Urinary bladder (tissue), 4 donors: Measurements from ENCODE around the gene DEAF1. TPM values are rescaled to one million over a fixed set of nuclear protein-coding genes. Genes with fewer than 3 reads are reported as not detected.
"Not testable (repeated sequence)": the region's sequence is repeated elsewhere in the genome, so short reads cannot be mapped to it uniquely, and the experiment has no call there.

ENCODE experiments used
- DNase-seq: peaks from one replicate; pipeline ENCODE4 v3.0.0-alpha.2; 2015; ENCODE audit errors: extremely low spot score
- H3K27ac ChIP-seq: one replicate; pipeline ENCODE4 v1.5.1; 2013; ENCODE audit warnings: low read depth, mild to moderate bottlenecking, moderate library complexity
- H3K36me3 ChIP-seq: one replicate; pipeline ENCODE4 v1.6.1; 2013; ENCODE audit warnings: mild to moderate bottlenecking, moderate library complexity; ENCODE audit not compliant: insufficient read depth
- H3K4me1 ChIP-seq: one replicate; pipeline ENCODE4 v1.6.1; 2013; ENCODE audit warnings: mild to moderate bottlenecking, moderate library complexity; ENCODE audit not compliant: insufficient read depth
- H3K4me3 ChIP-seq: one replicate; pipeline ENCODE4 v1.5.1; 2013; ENCODE audit warnings: low read depth, low read length
- WGBS: extraction: QIAGEN DNeasy Blood & Tissue Kit; methylation state at CpG from one replicate; pipeline ENCODE4 v1.1.7; 2013; 5-methylcytosine and 5-hydroxymethylcytosine counted together
- polyA plus RNA-seq: library from polyadenylated mRNA; stranded (reverse); fragments of 200-250 nt; gene quantifications from one replicate; pipeline ENCODE4 v1.2.3, GENCODE V29; 2013
- total RNA-seq: library from RNA; depleted of rRNA; stranded (reverse); fragments of >200 nt; gene quantifications from one replicate; pipeline ENCODE4 v1.2.3, GENCODE V29; 2014
- donor health status: healthy with polysubstance abuse.
- donor health status: healthy.

The DEAF1 gene
- total and polyA plus RNA-seq, 2 donors = 14.9 to 29.7 TPM

GRCh38 chr11:690738-691633 is 4.0 kb downstream of the DEAF1 start:
- Histone ChIP-seq H3K4me3 (no peak overlapping the region), H3K4me1 (peaks cover 6% of the 10 kb centered on the region), H3K27ac (no peak overlapping the region), H3K36me3 (peaks cover 6% of the 10 kb centered on the region)
- 81% methylated on average over 27 of the region's 27 CpGs for WGBS
- no peak for DNase-seq

DNA sequence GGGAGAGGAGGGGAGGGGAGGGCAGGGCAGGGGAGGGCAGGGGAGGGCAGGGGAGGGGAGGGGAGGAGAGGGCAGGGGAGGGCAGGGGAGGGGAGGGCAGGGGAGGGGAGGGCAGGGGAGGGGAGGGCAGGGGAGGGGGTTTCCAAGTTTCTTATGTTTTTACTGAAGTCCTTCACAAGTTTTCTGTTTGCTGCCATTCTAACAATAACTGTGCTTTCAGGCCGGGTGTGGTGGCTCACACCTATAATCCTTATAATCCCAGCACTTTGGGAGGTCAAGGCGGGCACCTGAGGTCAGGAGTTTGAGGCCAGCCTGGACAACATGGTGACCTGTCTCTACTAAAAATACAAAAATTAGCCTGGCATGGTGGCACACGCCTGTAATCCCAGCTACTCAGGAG is 4.8 kb downstream of the DEAF1 start:
- not testable (repeated sequence) for H3K36me3 ChIP-seq

DNA sequence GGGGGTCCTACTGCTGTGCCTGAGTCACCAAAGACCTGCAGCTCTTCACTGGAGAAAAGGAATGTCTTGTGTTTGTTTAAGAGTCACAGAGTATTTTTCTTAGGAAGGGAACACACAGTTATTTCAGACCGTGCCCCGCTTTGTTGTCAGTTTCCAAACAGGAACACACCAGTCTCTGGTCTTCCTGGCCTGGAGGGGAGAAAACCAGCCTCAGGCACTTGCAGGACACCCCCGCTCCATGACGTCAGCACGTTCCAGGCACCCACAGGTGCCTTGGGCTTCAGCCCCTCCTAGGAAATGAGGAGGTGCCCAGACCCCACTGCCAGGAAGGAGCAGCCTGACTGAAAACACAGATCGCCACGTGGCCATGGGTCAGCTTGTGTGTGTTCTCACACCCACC is 5.4 kb downstream of the DEAF1 start:
- WGBS = 84% methylated on average over 7 of the region's 7 CpGs
- no peak for DNase-seq
- Histone ChIP-seq H3K27ac (no peak overlapping the region), H3K4me1 (peaks cover 6% of the 10 kb centered on the region), H3K36me3 (peaks cover 6% of the 10 kb centered on the region), H3K4me3 (no peak overlapping the region)

More for the DNA sequence above, 4.8 kb downstream of the DEAF1 start:
- not testable (repeated sequence) for H3K4me3 ChIP-seq, DNase-seq, H3K4me1 ChIP-seq, H3K27ac ChIP-seq
- WGBS = 97% methylated on average over 3 of the region's 3 CpGs

DNA sequence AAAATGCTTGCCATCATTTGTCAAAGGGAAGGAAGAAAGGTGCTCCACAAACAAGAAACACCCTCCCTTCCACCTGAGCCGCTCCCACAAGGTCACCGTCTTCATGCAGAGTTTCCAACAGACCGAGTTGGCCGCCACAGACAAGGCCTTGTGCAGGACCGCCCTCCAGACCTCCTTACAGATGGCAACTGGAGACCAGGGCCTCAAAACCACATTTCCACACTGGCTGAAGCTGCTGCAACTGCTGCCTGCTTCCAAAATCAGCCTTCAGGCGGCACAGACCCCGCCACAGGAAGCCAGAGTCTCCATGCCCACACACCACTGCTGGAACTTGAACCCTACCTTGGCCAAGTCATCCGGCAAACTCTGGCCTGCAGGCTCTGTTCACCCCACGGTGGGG is 6.3 kb downstream of the DEAF1 start:
- no peak overlapping the region for H3K27ac ChIP-seq
- WGBS = 87% methylated on average over 9 of the region's 9 CpGs
- peaks cover 6% of the 10 kb centered on the region for H3K36me3 ChIP-seq
- no peaks in the 10 kb centered on the region for H3K4me1 ChIP-seq
- no peak for DNase-seq
- H3K4me3 ChIP-seq = no peak overlapping the region

- no peaks in the 10 kb centered on the region for H3K4me1 ChIP-seq
- peaks cover 6% of the 10 kb centered on the region for H3K36me3 ChIP-seq
- DNase-seq = no peak
- no peak overlapping the region for H3K27ac ChIP-seq
- H3K4me3 ChIP-seq = no peak overlapping the region
- 90% methylated on average over 13 of the region's 13 CpGs for WGBS
Measured at GRCh38 chr11:687751-688150, 7.3 kb downstream of the DEAF1 start.

DNA sequence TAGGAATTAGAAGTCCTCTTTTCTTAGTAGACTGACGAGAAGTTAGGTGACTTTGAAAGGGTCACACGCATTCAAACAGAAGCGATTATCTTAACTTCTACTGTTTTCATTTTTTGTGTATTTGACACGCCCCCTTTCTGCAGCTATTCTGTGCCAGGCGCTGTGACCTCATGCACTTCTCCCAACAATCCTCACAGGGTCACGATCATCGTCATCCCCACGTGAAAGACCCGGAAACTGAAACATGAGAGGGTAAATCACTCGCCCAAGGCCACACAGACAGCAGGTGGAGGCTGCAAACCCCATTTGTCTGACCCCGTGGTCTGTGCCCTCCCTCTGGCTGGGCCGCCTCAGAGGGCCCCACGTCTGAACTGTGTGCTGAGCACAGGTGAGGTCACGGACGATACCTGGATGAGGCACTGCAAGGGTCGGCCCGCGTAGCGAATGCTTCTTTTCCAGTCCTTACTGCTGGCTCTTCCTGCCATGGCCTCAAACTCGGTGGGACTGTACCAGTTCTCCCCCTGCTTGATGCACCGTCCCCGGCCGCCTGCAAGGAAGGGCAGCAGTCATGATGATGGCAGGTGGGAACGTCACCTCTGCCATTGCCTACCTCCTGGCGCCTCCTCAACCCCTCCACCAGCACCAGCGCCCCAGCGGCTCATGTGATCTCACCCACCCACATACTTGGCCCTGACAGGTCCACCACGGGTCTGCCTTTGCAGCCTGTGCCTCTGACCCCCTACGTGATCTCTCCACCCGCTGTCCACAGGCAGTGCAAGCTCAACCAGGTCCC is 8.4 kb downstream of the DEAF1 start:
- peaks cover 6% of the 10 kb centered on the region for H3K36me3 ChIP-seq
- H3K4me1 ChIP-seq = no peaks in the 10 kb centered on the region
- 91% methylated on average over 30 of the region's 30 CpGs for WGBS
- no peak overlapping the region for H3K27ac ChIP-seq
- no peak for DNase-seq
- H3K4me3 ChIP-seq = no peak overlapping the region

GRCh38 chr11:680970-681369 is 14.1 kb downstream of the DEAF1 start:
- DNase-seq = no peak
- H3K4me3 ChIP-seq = no peak overlapping the region
- no peak overlapping the region for H3K27ac ChIP-seq
- 95% methylated on average over 13 of the region's 13 CpGs for WGBS
- no peaks in the 10 kb centered on the region for H3K36me3 ChIP-seq
- no peaks in the 10 kb centered on the region for H3K4me1 ChIP-seq

DNA sequence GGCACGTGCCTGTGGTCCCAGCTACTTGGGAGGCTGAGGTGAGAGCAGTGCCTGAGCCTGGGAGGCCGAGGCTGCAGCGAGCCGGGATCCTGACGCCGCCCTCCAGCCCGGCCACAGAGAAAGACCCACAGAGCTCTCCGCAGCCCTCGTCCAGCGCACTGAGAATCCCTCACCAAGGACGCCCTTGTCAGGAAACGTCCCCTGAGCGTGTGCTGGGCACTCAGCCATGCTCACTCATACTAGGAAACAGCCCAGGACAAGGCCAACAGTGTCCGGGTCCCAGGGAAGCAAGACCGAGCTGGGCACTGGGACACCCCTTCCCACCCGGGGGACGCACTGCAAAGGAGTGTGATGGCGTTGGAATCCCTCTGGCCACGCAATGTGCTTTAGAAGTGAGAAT is 14.5 kb downstream of the DEAF1 start:
- Histone ChIP-seq H3K36me3 (no peaks in the 10 kb centered on the region), H3K27ac (no peak overlapping the region), H3K4me3 (no peak overlapping the region), H3K4me1 (no peaks in the 10 kb centered on the region)
- WGBS = 86% methylated on average over 19 of the region's 19 CpGs
- no peak for DNase-seq

DNA sequence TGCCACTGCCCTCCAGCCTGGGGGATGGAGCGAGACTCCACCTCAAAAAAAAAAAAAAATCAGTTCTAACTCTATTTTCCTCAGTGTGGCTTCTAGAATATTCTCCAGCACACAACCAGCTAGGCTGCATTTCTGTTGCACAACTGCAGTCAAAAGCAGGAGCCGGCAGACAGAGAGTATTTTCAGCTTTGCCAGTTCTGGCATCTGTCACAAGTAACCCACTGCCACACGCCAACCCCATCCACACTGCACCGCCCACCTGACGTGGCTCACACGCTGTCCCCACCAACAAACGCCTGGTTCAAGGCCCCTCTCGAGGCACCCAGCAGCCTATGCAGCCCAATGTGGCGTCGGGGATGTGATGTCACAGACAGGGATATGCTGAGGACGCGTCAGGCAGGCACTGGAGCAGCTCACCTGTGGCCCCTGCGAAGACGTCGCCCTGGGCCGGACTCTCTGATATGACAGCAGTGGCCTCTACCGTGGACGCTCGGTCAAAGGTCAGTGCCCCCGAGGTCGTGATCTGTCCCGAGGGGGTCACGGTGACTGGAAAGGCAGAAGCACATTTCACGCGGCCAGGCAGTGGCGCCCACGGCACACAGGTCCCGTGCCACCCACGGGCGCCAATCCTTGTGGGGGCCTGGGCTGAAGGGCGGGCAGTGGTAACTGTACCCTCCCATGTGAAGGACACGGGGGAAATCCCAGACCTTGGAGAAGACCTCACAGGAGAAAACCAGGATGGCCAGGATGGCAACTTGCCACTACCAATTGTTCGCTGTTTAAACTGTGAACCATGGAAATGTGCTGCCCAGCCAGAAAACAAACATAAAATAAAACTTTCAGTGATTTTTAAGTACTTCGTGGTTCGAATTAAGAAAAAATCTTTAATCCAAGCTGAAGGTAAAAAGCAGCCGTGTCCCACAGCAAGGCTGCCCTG is 15.5 kb downstream of the DEAF1 start:
- DNase-seq = no peak
- no peaks in the 10 kb centered on the region for H3K4me1 ChIP-seq
- no peak overlapping the region for H3K27ac ChIP-seq
- 94% methylated on average over 36 of the region's 36 CpGs for WGBS
- no peak overlapping the region for H3K4me3 ChIP-seq
- H3K36me3 ChIP-seq = no peaks in the 10 kb centered on the region

DNA sequence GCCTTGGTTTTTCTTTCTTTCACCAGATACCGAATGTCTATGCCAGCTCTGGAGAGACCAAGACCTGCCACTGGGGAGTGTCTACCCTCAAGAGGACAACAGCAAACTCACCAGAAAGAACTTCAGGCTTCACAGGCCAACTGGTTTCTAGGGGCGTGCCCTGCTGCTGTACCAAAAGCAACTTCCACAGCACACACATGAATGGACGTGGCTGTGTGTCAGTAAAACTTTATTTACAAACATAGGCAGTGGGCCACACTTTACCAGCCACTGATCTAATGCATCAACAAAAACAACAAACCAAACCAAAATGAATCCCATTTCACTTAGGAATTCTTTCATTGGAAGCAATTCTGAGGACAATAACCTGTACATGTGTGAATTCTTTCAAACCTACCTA is 16.7 kb downstream of the DEAF1 start:
- no peak overlapping the region for H3K4me3 ChIP-seq
- no peak overlapping the region for H3K27ac ChIP-seq
- no peaks in the 10 kb centered on the region for H3K4me1 ChIP-seq
- 90% methylated on average over 3 of the region's 3 CpGs for WGBS
- no peak for DNase-seq
- H3K36me3 ChIP-seq = no peaks in the 10 kb centered on the region

GRCh38 chr11:674406-674805 is 20.6 kb downstream of the DEAF1 start:
- WGBS = 93% methylated on average over 17 of the region's 17 CpGs
- Histone ChIP-seq H3K36me3 (no peaks in the 10 kb centered on the region), H3K4me3 (no peak overlapping the region), H3K4me1 (no peaks in the 10 kb centered on the region), H3K27ac (no peak overlapping the region)
- DNase-seq = no peak

- Histone ChIP-seq H3K27ac (no peak overlapping the region), H3K4me1 (no peaks in the 10 kb centered on the region), H3K4me3 (no peak overlapping the region), H3K36me3 (no peaks in the 10 kb centered on the region)
- no peak for DNase-seq
- WGBS = 93% methylated on average over 8 of the region's 8 CpGs
Measured at GRCh38 chr11:673866-674265, 21.2 kb downstream of the DEAF1 start.

DNA sequence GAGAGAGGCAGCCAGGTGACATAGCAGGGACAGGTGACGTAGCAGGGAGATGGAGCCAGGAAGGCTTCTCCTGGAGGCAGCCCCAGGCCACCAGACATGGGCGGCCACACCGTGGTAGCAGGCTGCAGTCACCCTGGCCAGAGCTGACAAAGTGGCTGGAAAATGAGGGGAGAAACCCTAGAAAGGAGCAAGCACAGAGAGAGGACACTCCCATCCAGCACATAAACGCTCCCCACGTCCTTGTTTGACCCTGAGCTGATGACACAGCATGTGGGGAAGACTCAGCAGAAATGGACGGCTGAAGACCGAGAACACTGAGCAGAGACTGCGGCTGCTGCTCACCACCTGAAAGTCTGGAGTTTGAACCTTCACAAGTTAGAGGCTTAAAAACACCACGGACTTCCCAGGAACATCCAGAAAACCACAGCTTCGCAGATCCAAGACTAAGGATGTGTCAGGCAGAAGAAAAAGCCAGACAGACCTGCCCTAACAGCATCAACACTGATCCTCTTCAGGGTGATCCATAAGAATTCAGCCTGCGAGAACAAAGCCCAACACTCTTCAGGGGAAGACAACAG is 29.2 kb downstream of the DEAF1 start:
- H3K36me3 ChIP-seq = no peaks in the 10 kb centered on the region
- peak overlapping the region; percentile 46 for H3K27ac ChIP-seq
- 38% methylated on average over 11 of the region's 11 CpGs for WGBS
- H3K4me1 ChIP-seq = no peaks in the 10 kb centered on the region
- H3K4me3 ChIP-seq = no peak overlapping the region
- no peak for DNase-seq
